Measurements from ENCODE around the gene CPT1C. TPM values are rescaled to one million over a fixed set of nuclear protein-coding genes. Genes with fewer than 3 reads are reported as not detected.

CPT1C gene
- total and polyA plus RNA-seq, 3 experiments from 2014 or later: 0.66 to 0.84 TPM; not detected in 1

- CTCF ChIA-PET: interaction anchor here (1.4 kb wide), 1 partner anchor 8 kb away, joined by 3 read pairs; no protein-coding TSS in a partner anchor
- no peaks in the 10 kb centered on the region for H3K9me3 Mint-ChIP-seq
- H3K27ac Mint-ChIP-seq: peak within 1 kb of the TSS in 5 of 8 donors; percentile 6 to 58 (median 50)
- H3K27me3 ChIP-seq (ENCODE audit: insufficient read depth, low read length, poor library complexity, severe bottlenecking): no peaks in the 10 kb centered on the region
- H3K36me3 ChIP-seq (ENCODE audit: insufficient read depth, low read length): peaks cover 7% of the 10 kb centered on the region
- peak within 1 kb of the TSS; percentile 80 to 87 (median 84) for H3K4me3 Mint-ChIP-seq
- H3K4me1 ChIP-seq (ENCODE audit: insufficient read depth, low read length): peaks cover 17% of the 10 kb centered on the region
- H3K27ac ChIP-seq (ENCODE audit: low read depth, low read length): no peak within 1 kb of the TSS
- peak within 1 kb of the TSS; percentile 47 for H3K4me3 ChIP-seq (ENCODE audit: low read length)
- H3K36me3 Mint-ChIP-seq: peaks cover 3 to 35% (median 4%) of the 10 kb centered on the region in 3 donors
- DNase-seq: peak in 1 of 5 donors; percentile 15
- POLR2A ChIA-PET: no interaction called here
- no peaks in the 10 kb centered on the region for H3K9me3 ChIP-seq (ENCODE audit: low read length)
- H3K4me1 Mint-ChIP-seq: peaks cover 14 to 31% (median 14%) of the 10 kb centered on the region in 3 donors
- peaks cover 19 to 21% of the 10 kb centered on the region in 2 donors for H3K27me3 Mint-ChIP-seq
These were observed 1.5 kb upstream of the CPT1C start, which contains the start of gene ADM5 for GRCh38 chr19:49689133-49690078. Gene ADM5 (plus strand): TSS chr19:49689594. CDS start chr19:49689838, 244 bp downstream.

- peak overlapping the region; percentile 47 for H3K4me3 ChIP-seq (ENCODE audit: low read length)
- ChIA-PET POLR2A (no interaction called here), CTCF (interaction anchor here (1.4 kb wide), 1 partner anchor 9 kb away, joined by 3 read pairs; no protein-coding TSS in a partner anchor)
- no peak for DNase-seq
- no peaks in the 10 kb centered on the region for H3K27me3 ChIP-seq (ENCODE audit: insufficient read depth, low read length, poor library complexity, severe bottlenecking)
- peaks cover 6% of the 10 kb centered on the region for H3K36me3 ChIP-seq (ENCODE audit: insufficient read depth, low read length)
- H3K27ac ChIP-seq (ENCODE audit: low read depth, low read length): no peak overlapping the region
- Mint-ChIP-seq H3K4me3 (peak overlapping the region; percentile 80 to 87 (median 84)), H3K9me3 (no peaks in the 10 kb centered on the region), H3K4me1 (peaks cover 14 to 31% (median 14%) of the 10 kb centered on the region in 3 donors), H3K27ac (peak overlapping the region in 4 of 8 donors; percentile 6 to 58 (median 43)), H3K27me3 (peaks cover 21 to 24% of the 10 kb centered on the region in 2 donors), H3K36me3 (peaks cover 3 to 29% (median 4%) of the 10 kb centered on the region in 3 donors)
- peaks cover 17% of the 10 kb centered on the region for H3K4me1 ChIP-seq (ENCODE audit: insufficient read depth, low read length)
- no peaks in the 10 kb centered on the region for H3K9me3 ChIP-seq (ENCODE audit: low read length)
These were observed 749 bp upstream of the CPT1C start for GRCh38 chr19:49690079-49690655.

DNA sequence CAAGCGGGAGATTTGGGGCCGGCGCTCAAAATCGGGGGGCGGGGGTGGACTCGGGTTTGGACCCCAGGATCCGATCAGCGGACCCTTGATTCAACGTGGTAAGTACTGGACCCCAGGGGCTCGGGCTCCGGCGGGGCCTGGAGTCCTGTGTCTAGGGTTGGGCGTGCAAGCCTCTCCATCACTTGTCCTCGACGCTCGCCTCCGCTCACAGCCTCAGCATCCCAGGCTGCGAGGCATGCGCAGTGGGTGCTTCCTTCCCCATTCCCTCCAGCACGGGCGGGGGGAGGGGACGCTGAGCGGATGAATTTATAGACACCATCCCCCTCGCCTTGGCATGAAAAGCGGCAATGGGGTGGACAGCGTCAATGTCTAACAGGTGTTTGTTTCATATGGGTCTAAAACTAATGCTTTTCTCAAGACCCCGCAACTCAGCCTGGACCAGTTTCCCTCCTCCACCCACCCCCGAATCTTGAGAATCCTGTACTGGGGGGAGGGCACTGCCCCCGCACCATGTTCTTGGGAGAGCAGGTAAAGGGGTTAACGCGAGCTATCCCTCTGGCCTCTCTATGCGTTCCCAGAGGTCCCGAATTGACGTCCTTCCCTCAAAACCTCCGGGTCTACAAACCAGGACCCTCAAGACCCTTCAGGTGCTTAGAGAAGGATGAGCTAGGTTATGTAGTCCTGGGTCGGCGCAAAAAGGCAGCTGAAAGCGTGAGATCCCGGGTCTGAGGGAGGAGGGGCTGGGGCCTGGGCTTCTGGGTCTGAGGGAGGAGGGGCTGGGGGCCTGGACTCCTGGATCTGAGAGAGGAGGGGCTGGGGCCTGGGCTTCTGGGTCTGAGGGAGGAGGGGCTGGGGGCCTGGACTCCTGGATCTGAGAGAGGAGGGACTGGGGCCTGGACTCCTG lies 579 bp downstream of the CPT1C start:
- ChIA-PET POLR2A (no interaction called here), CTCF (interaction anchor here (1.7 kb wide), 1 partner anchor 11 kb away, joined by 5 read pairs; no protein-coding TSS in a partner anchor)
- H3K27me3 Mint-ChIP-seq: peaks cover 21 to 24% of the 10 kb centered on the region in 2 donors
- peak overlapping the region in 4 of 8 donors; percentile 6 to 86 (median 50) for H3K27ac Mint-ChIP-seq
- peaks cover 2 to 18% (median 3%) of the 10 kb centered on the region in 3 donors for H3K36me3 Mint-ChIP-seq
- Histone ChIP-seq H3K27me3 (ENCODE audit: insufficient read depth, low read length, poor library complexity, severe bottlenecking) (no peaks in the 10 kb centered on the region), H3K9me3 (ENCODE audit: low read length) (no peaks in the 10 kb centered on the region), H3K36me3 (ENCODE audit: insufficient read depth, low read length) (no peaks in the 10 kb centered on the region), H3K4me1 (ENCODE audit: insufficient read depth, low read length) (peaks cover 17% of the 10 kb centered on the region), H3K4me3 (ENCODE audit: low read length) (peak overlapping the region; percentile 47), H3K27ac (ENCODE audit: low read depth, low read length) (no peak overlapping the region)
- H3K4me3 Mint-ChIP-seq: peak overlapping the region; percentile 80 to 87 (median 84)
- no peaks in the 10 kb centered on the region for H3K9me3 Mint-ChIP-seq
- peaks cover 14 to 31% (median 14%) of the 10 kb centered on the region in 3 donors for H3K4me1 Mint-ChIP-seq
- DNase-seq: peak in 1 of 5 donors; percentile 14

DNA sequence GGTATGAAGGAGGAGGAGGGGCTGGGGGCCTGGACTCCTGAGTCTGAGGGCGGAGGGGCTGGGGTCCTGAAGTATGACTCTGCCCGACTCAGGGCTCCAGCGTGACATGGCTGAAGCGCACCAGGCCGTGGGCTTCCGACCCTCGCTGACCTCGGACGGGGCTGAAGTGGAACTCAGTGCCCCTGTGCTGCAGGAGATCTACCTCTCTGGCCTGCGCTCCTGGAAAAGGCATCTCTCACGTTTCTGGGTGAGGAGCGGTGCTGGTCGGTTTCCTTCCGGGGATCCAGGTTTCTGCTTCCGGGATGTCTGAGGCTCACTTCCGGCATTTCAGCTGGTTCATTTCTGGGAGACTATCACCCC lies 1.2 kb downstream of the CPT1C start:
- Mint-ChIP-seq H3K36me3 (peaks cover 2 to 14% (median 3%) of the 10 kb centered on the region in 3 donors), H3K27ac (peak overlapping the region in 1 of 8 donors; percentile 33), H3K27me3 (peaks cover 21 to 24% of the 10 kb centered on the region in 2 donors), H3K9me3 (no peaks in the 10 kb centered on the region), H3K4me1 (peaks cover 14 to 31% (median 14%) of the 10 kb centered on the region in 3 donors), H3K4me3 (peak overlapping the region in 2 of 7 donors; percentile 26 to 41)
- CTCF ChIA-PET: interaction anchor here (1.7 kb wide), 1 partner anchor 12 kb away, joined by 5 read pairs; no protein-coding TSS in a partner anchor
- H3K27ac ChIP-seq (ENCODE audit: low read depth, low read length): no peak overlapping the region
- DNase-seq: no peak
- H3K36me3 ChIP-seq (ENCODE audit: insufficient read depth, low read length): no peaks in the 10 kb centered on the region
- H3K27me3 ChIP-seq (ENCODE audit: insufficient read depth, low read length, poor library complexity, severe bottlenecking): no peaks in the 10 kb centered on the region
- no peak overlapping the region for H3K4me3 ChIP-seq (ENCODE audit: low read length)
- no peaks in the 10 kb centered on the region for H3K9me3 ChIP-seq (ENCODE audit: low read length)
- peaks cover 17% of the 10 kb centered on the region for H3K4me1 ChIP-seq (ENCODE audit: insufficient read depth, low read length)
- POLR2A ChIA-PET: no interaction called here

DNA sequence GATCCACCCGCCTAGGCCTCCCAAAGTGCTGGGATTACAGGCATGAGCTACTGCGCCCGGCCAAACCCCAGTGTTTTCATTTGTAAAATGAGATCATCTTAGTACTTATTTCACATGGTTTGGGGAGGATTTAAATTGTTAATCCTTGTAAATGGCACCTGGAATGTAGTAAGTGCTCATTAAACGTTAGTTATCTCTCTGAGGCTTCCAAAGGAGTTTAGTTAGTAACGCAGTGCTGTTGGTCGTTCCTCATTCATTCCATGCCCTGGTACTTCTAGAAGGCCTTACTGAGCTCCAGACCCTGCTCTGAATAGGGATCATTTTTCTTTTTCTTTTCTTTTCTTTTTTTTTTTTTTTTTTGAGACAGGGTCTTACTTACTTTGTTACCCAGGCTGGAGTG lies 5.2 kb downstream of the CPT1C start:
- ChIA-PET POLR2A (no interaction called here), CTCF (interaction anchor here (0.9 kb wide), 1 partner anchor 12 kb away, joined by 3 read pairs; no protein-coding TSS in a partner anchor)
- Mint-ChIP-seq H3K36me3 (peaks cover 0 to 2% (median 0%) of the 10 kb centered on the region in 3 donors), H3K27ac (no peak overlapping the region), H3K9me3 (no peaks in the 10 kb centered on the region), H3K4me3 (no peak overlapping the region), H3K4me1 (peaks cover 4 to 10% (median 5%) of the 10 kb centered on the region in 3 donors), H3K27me3 (peaks cover 8 to 15% of the 10 kb centered on the region in 2 donors)
- Histone ChIP-seq H3K27ac (ENCODE audit: low read depth, low read length) (no peak overlapping the region), H3K27me3 (ENCODE audit: insufficient read depth, low read length, poor library complexity, severe bottlenecking) (no peaks in the 10 kb centered on the region), H3K4me3 (ENCODE audit: low read length) (no peak overlapping the region), H3K36me3 (ENCODE audit: insufficient read depth, low read length) (no peaks in the 10 kb centered on the region), H3K9me3 (ENCODE audit: low read length) (no peaks in the 10 kb centered on the region), H3K4me1 (ENCODE audit: insufficient read depth, low read length) (peaks cover 5% of the 10 kb centered on the region)
- DNase-seq: no peak

DNA sequence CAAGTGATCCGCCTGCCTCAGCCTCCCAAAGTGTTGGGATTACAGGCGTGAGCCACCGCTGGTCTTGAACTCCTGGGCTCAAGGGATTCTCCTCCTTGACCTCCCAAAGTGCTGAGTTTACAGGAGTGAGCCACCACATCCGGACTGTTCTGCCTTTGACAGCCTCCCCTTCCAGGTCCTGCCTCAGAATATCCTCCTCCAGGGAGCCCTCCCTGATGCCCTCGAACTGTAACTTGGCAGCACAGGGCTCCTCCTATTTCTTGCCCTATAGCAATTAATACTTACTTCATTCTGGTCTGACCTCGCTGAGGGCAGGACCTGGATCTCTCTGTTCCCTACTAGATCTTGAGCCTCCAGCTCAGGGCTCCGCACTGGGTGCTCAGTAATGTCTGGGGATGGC lies 5.9 kb downstream of the CPT1C start:
- no peaks in the 10 kb centered on the region for H3K4me1 ChIP-seq (ENCODE audit: insufficient read depth, low read length)
- CTCF ChIA-PET: no interaction called here
- no peak overlapping the region for H3K27ac ChIP-seq (ENCODE audit: low read depth, low read length)
- H3K27me3 ChIP-seq (ENCODE audit: insufficient read depth, low read length, poor library complexity, severe bottlenecking): no peaks in the 10 kb centered on the region
- Mint-ChIP-seq H3K4me3 (no peak overlapping the region), H3K36me3 (peaks cover 0 to 2% (median 0%) of the 10 kb centered on the region in 3 donors), H3K27me3 (peaks cover 8 to 9% of the 10 kb centered on the region in 2 donors), H3K4me1 (peaks cover 0 to 4% (median 2%) of the 10 kb centered on the region in 3 donors), H3K27ac (no peak overlapping the region), H3K9me3 (no peaks in the 10 kb centered on the region)
- H3K36me3 ChIP-seq (ENCODE audit: insufficient read depth, low read length): no peaks in the 10 kb centered on the region
- POLR2A ChIA-PET: no interaction called here
- no peaks in the 10 kb centered on the region for H3K9me3 ChIP-seq (ENCODE audit: low read length)
- no peak for DNase-seq
- no peak overlapping the region for H3K4me3 ChIP-seq (ENCODE audit: low read length)

DNA sequence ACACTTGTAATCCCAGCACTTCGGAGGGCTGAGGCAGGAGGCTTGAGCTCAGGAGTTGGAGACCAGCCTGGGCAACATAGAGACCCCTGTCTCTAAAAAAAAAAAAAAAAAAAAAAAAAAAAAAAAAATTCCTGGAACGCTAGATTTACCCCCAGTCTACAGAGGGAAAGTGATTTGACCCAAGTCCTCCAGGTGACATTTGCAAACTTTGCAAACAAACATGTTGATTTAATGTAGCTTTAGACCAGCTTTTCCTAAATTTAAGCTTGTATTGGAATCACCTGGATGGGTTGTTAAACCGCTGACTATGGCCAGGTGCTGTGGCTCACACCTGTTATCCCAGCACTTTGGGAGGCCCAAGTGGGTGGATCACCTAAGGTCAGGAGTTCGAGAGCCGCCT lies 8.4 kb downstream of the CPT1C start:
- Mint-ChIP-seq H3K9me3 (no peaks in the 10 kb centered on the region), H3K27ac (no peak overlapping the region), H3K36me3 (no peaks in the 10 kb centered on the region), H3K27me3 (peaks cover 0 to 7% of the 10 kb centered on the region in 2 donors), H3K4me3 (no peak overlapping the region), H3K4me1 (no peaks in the 10 kb centered on the region)
- ChIA-PET POLR2A (no interaction called here), CTCF (interaction anchor here (1.5 kb wide), 1 partner anchor 18 kb away, joined by 3 read pairs; no protein-coding TSS in a partner anchor)
- Histone ChIP-seq H3K4me1 (ENCODE audit: insufficient read depth, low read length) (no peaks in the 10 kb centered on the region), H3K36me3 (ENCODE audit: insufficient read depth, low read length) (no peaks in the 10 kb centered on the region), H3K4me3 (ENCODE audit: low read length) (no peak overlapping the region), H3K9me3 (ENCODE audit: low read length) (no peaks in the 10 kb centered on the region), H3K27ac (ENCODE audit: low read depth, low read length) (no peak overlapping the region), H3K27me3 (ENCODE audit: insufficient read depth, low read length, poor library complexity, severe bottlenecking) (no peaks in the 10 kb centered on the region)
- no peak for DNase-seq
